Stimulated activated effector memory CD8-positive, alpha-beta T cell treated with anti-CD3 and anti-CD28 coated beads, Interleukin-12 subunit alpha, Interleukin-12 subunit beta, amount 100 ng/mL, for 72 hours (primary cell): ENCODE measurements around the gene SPAG16.

ENCODE experiments used
- ATAC-seq: fragments of 150-1000 bp; cut with Tn5 transposase; 2 replicates; pipeline ENCODE4 v1.10.0; 2021
- DNase-seq, 2 donors: peaks; one replicate each; pipeline ENCODE4 v3.0.0; 2021 to 2022; ENCODE audit warnings: low spot score in 2 of 2
- H3K27ac Mint-ChIP-seq: one replicate; pipeline ENCODE4 v1.8.0; 2022; ENCODE audit warnings: mild to moderate bottlenecking, mixed read lengths
- H3K36me3 Mint-ChIP-seq: one replicate; pipeline ENCODE4 v1.8.0; 2022; ENCODE audit warnings: mild to moderate bottlenecking, mixed read lengths
- H3K4me1 Mint-ChIP-seq: one replicate; pipeline ENCODE4 v1.8.0; 2022; ENCODE audit warnings: mixed read lengths
- H3K4me3 Mint-ChIP-seq: one replicate; pipeline ENCODE4 v1.8.0; 2022; ENCODE audit warnings: mild to moderate bottlenecking, mixed read lengths
- H3K9me3 Mint-ChIP-seq: one replicate; pipeline ENCODE4 v1.8.0; 2022; ENCODE audit warnings: mixed read lengths

SPAG16 gene

GRCh38 chr2:214203214-214203613, 919.0 kb downstream of the SPAG16 start:
- Mint-ChIP-seq H3K4me3 (no peak overlapping the region), H3K27ac (no peak overlapping the region), H3K36me3 (no peaks in the 10 kb centered on the region), H3K4me1 (no peaks in the 10 kb centered on the region), H3K9me3 (peaks cover 8% of the 10 kb centered on the region)
- ATAC-seq (no peak), DNase-seq (no peak)

DNA sequence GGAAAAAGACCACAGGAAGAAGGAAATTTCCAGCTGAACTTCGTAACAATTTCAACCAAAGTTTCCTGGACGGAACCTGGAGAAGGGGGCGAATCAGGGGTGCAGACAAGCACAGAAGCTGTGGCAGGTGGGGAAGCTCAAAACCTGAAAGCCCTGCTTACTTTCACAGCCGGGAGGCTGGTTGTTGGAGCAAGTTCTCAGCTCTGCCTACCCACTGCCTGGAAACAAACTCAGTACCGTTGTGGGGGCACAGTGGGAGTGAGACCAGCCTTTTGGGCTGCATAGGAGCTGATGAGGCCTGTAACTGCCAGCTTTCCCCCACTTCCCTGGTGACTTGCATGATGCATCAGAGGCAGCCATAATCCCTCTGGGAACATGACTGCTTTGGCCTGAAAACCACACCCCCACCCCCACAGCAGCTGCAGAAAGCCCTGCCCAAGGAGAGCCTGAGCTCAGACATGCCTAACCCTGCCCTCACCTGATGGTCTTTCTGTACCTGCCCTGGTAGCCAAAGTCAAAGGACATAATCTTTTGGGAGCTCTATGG, 919.6 kb downstream of the SPAG16 start:
- H3K4me3 Mint-ChIP-seq: no peak overlapping the region
- ATAC-seq (peak; percentile 16), DNase-seq (no peak)
- H3K27ac Mint-ChIP-seq: no peak overlapping the region
- no peaks in the 10 kb centered on the region for H3K36me3 Mint-ChIP-seq
- H3K4me1 Mint-ChIP-seq: no peaks in the 10 kb centered on the region
- H3K9me3 Mint-ChIP-seq: peaks cover 8% of the 10 kb centered on the region

GRCh38 chr2:214215107-214215506, 930.8 kb downstream of the SPAG16 start:
- no peak for ATAC-seq

GRCh38 chr2:214217136-214217535, 932.9 kb downstream of the SPAG16 start:
- no peaks in the 10 kb centered on the region for H3K4me1 Mint-ChIP-seq
- no peaks in the 10 kb centered on the region for H3K36me3 Mint-ChIP-seq
- ATAC-seq: no peak
- no peak overlapping the region for H3K4me3 Mint-ChIP-seq
- DNase-seq: no peak
- H3K9me3 Mint-ChIP-seq: peaks cover 6% of the 10 kb centered on the region
- no peak overlapping the region for H3K27ac Mint-ChIP-seq

More at GRCh38 chr2:214215107-214215506, 930.8 kb downstream of the SPAG16 start:
- no peak overlapping the region for H3K4me3 Mint-ChIP-seq
- H3K27ac Mint-ChIP-seq: no peak overlapping the region
- peaks cover 6% of the 10 kb centered on the region for H3K9me3 Mint-ChIP-seq
- no peaks in the 10 kb centered on the region for H3K4me1 Mint-ChIP-seq
- DNase-seq: no peak
- H3K36me3 Mint-ChIP-seq: no peaks in the 10 kb centered on the region

GRCh38 chr2:214217599-214217998, 933.3 kb downstream of the SPAG16 start:
- Mint-ChIP-seq H3K36me3 (no peaks in the 10 kb centered on the region), H3K4me1 (no peaks in the 10 kb centered on the region), H3K9me3 (peaks cover 6% of the 10 kb centered on the region), H3K4me3 (no peak overlapping the region), H3K27ac (no peak overlapping the region)
- no peak for ATAC-seq
- no peak for DNase-seq

DNA sequence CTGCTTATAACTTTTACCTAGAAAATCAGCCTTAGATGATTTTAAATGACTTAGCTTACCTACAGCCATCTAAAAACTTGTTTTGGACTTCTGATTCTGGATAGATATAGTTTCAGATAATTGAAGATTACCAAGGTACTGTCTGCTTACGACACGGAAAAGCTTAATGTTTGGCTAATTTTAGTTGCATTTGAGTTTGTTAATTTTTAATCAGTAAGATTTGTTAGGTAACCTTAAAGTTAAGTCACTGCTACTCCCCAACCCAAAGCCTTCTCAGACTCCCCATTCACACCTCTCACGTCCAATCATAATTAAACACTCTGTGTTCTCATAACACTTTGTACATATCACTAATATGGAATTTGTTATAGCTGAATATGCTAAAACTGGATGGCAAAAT, 936.0 kb downstream of the SPAG16 start:
- Mint-ChIP-seq H3K9me3 (peaks cover 11% of the 10 kb centered on the region), H3K36me3 (no peaks in the 10 kb centered on the region), H3K27ac (no peak overlapping the region), H3K4me1 (no peaks in the 10 kb centered on the region), H3K4me3 (no peak overlapping the region)
- ATAC-seq (no peak), DNase-seq (no peak)

- Mint-ChIP-seq H3K4me1 (no peaks in the 10 kb centered on the region), H3K9me3 (peaks cover 7% of the 10 kb centered on the region), H3K4me3 (no peak overlapping the region), H3K36me3 (no peaks in the 10 kb centered on the region), H3K27ac (no peak overlapping the region)
- no peak for ATAC-seq
- no peak for DNase-seq
These were observed 941.8 kb downstream of the SPAG16 start for GRCh38 chr2:214226061-214226460.

DNA sequence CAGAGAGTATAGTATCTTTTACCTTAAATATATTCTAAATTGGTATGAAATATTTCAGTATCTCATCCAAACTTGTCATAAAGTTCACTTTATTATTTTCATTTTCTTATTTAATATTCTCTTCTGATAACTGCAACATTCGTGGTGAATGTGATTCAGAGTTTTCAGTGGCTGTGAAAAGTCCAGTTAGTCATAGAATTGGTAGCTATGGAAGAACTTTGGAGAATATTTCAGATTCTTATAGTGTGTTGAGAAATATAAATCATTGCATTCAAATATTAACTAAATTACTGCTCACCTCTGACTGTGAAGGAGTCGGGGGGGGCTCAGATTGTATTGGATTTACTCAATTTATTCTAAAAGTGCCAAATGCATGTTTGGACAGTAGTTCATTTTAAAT, 948.0 kb downstream of the SPAG16 start:
- Mint-ChIP-seq H3K36me3 (no peaks in the 10 kb centered on the region), H3K9me3 (peaks cover 2% of the 10 kb centered on the region), H3K4me1 (no peaks in the 10 kb centered on the region), H3K27ac (no peak overlapping the region), H3K4me3 (no peak overlapping the region)
- no peak for DNase-seq
- ATAC-seq: no peak

- DNase-seq (no peak), ATAC-seq (no peak)
- no peak overlapping the region for H3K4me3 Mint-ChIP-seq
- H3K9me3 Mint-ChIP-seq: peaks cover 2% of the 10 kb centered on the region
- H3K4me1 Mint-ChIP-seq: no peaks in the 10 kb centered on the region
- H3K27ac Mint-ChIP-seq: no peak overlapping the region
- no peaks in the 10 kb centered on the region for H3K36me3 Mint-ChIP-seq
These were observed 948.9 kb downstream of the SPAG16 start for GRCh38 chr2:214233164-214233563.

DNA sequence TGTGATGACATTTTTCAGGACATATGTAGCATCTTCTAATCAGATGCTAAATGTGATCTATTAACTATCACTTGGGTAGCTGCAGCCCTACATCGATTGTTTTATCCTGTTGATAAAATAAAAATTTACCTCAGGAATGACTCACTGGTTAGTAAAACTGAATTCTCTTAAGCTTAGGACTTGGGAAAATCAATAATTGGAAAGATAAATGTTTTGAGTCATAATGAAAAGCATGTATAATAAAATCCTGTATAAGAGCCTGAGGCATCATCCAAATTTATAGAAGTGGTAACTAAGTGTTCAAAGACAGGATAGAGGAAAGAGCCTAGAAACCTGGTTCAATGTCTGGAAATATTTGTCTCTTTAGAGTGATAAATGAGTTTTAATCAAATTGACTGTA, 958.5 kb downstream of the SPAG16 start:
- H3K4me3 Mint-ChIP-seq: no peak overlapping the region
- no peak overlapping the region for H3K27ac Mint-ChIP-seq
- ATAC-seq (no peak), DNase-seq (no peak)
- no peaks in the 10 kb centered on the region for H3K4me1 Mint-ChIP-seq
- H3K36me3 Mint-ChIP-seq: no peaks in the 10 kb centered on the region
- no peaks in the 10 kb centered on the region for H3K9me3 Mint-ChIP-seq

DNA sequence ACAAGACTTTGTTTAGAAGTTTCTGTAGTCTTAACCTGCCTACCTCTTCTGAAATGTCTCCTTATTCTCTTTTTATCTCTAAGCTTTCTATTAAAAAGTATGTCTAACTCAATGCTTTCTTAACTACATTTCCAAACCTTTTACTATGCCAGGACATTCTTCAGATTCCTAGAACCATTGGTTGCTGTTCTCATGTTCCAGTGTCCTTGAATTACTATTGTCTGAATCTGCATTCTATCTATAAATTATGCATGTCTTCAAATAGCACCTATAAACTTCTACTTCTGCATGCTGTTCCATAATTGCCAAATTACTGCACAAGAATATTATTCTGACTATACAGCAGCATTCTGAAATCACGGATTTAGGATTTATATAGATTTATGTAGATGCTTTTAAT, 960.6 kb downstream of the SPAG16 start:
- ATAC-seq: no peak
- no peak overlapping the region for H3K27ac Mint-ChIP-seq
- no peaks in the 10 kb centered on the region for H3K36me3 Mint-ChIP-seq
- no peaks in the 10 kb centered on the region for H3K4me1 Mint-ChIP-seq
- DNase-seq: no peak
- H3K4me3 Mint-ChIP-seq: no peak overlapping the region
- H3K9me3 Mint-ChIP-seq: peaks cover 5% of the 10 kb centered on the region

DNA sequence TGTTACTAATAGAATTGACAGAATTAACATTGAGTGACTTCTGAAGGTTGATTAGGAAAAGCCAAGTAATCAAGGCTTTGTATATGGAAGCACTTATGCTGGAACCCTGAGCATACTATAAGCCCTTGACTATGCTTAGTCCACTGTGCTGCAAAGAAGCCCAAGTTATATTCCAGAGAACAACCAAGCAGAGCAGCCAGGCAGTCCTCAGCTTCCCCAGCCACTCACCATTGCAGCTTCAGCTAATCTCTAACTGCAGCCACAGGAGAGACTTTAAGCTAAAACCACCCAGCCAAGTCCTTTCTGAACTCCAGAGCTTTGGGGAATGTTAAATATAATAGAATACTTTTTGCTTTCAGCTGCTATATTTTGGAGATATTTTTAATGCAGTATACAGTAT, 962.2 kb downstream of the SPAG16 start:
- no peaks in the 10 kb centered on the region for H3K4me1 Mint-ChIP-seq
- DNase-seq (no peak), ATAC-seq (no peak)
- H3K27ac Mint-ChIP-seq: no peak overlapping the region
- H3K4me3 Mint-ChIP-seq: no peak overlapping the region
- H3K36me3 Mint-ChIP-seq: no peaks in the 10 kb centered on the region
- H3K9me3 Mint-ChIP-seq: peaks cover 5% of the 10 kb centered on the region

- no peak overlapping the region for H3K4me3 Mint-ChIP-seq
- peaks cover 7% of the 10 kb centered on the region for H3K9me3 Mint-ChIP-seq
- H3K4me1 Mint-ChIP-seq: no peaks in the 10 kb centered on the region
- no peak overlapping the region for H3K27ac Mint-ChIP-seq
- DNase-seq (no peak), ATAC-seq (no peak)
- H3K36me3 Mint-ChIP-seq: no peaks in the 10 kb centered on the region
These were observed 963.3 kb downstream of the SPAG16 start for GRCh38 chr2:214247531-214247930.

DNA sequence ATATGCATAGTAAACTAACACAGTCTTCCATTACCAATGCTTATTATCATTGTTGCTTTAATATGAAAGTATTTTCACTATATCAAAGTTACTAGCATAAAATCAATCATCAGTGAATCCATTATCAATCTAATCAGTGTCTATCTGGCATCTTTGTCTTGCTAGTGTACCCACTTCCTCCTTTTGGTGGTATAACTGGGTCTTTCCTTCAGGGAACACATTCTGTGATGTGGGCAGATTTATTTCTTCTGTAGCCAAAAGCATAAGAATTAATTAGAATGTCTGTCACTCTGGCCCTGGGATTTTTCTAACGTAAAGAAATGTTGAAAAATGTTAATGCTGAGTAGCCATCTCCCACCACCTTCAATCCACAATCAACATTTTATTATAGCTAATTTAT, 970.8 kb downstream of the SPAG16 start:
- H3K4me3 Mint-ChIP-seq: no peak overlapping the region
- no peaks in the 10 kb centered on the region for H3K4me1 Mint-ChIP-seq
- ATAC-seq (no peak), DNase-seq (no peak)
- no peak overlapping the region for H3K27ac Mint-ChIP-seq
- H3K9me3 Mint-ChIP-seq: peaks cover 9% of the 10 kb centered on the region
- H3K36me3 Mint-ChIP-seq: no peaks in the 10 kb centered on the region

GRCh38 chr2:214261683-214262082, 977.4 kb downstream of the SPAG16 start:
- no peak overlapping the region for H3K4me3 Mint-ChIP-seq
- no peak for ATAC-seq
- no peak for DNase-seq

DNA sequence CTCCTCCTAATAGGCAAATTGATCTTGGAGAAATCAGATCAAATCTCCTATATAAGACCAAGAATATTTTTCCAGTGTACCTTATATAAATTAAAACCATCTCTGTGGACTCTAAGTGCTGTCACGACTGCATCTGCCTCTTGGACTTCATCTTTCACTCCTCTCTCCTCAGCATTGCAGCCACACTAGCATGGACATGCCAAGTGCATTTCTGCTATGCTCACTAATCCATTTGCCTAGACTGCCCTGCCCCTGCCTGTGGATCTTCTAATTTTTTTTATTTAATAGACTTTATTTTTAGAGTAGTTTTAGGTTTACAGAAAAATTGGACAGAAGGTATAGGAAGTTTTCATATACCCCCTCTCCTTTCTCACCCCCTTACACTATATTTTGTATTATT, 979.9 kb downstream of the SPAG16 start:
- Mint-ChIP-seq H3K4me1 (no peaks in the 10 kb centered on the region), H3K36me3 (no peaks in the 10 kb centered on the region), H3K9me3 (peaks cover 7% of the 10 kb centered on the region), H3K4me3 (no peak overlapping the region), H3K27ac (no peak overlapping the region)
- ATAC-seq (no peak), DNase-seq (no peak)

More at GRCh38 chr2:214261683-214262082, 977.4 kb downstream of the SPAG16 start:
- H3K9me3 Mint-ChIP-seq: peaks cover 10% of the 10 kb centered on the region
- no peak overlapping the region for H3K27ac Mint-ChIP-seq
- no peaks in the 10 kb centered on the region for H3K4me1 Mint-ChIP-seq
- H3K36me3 Mint-ChIP-seq: no peaks in the 10 kb centered on the region

- Mint-ChIP-seq H3K27ac (no peak overlapping the region), H3K4me1 (no peaks in the 10 kb centered on the region), H3K4me3 (no peak overlapping the region), H3K9me3 (peaks cover 3% of the 10 kb centered on the region), H3K36me3 (no peaks in the 10 kb centered on the region)
- DNase-seq (no peak), ATAC-seq (no peak)
These were observed 981.8 kb downstream of the SPAG16 start for GRCh38 chr2:214265991-214266489.
